Dedifferentiated amniotic fluid mesenchymal stem cell (primary cell): ENCODE results near the gene DGKA.

ENCODE experiments used
- DNase-seq: peaks from one replicate; pipeline ENCODE4 v3.0.0-alpha.2; 2016; ENCODE audit errors: extremely low spot score

Gene DGKA

GRCh38 chr12:55931780-55932550 is 1.0 kb downstream of the DGKA start:
- no peak for DNase-seq

GRCh38 chr12:55932551-55932910 is 1.6 kb downstream of the DGKA start:
- DNase-seq: no peak

- peak; percentile 64 for DNase-seq
These were observed 2.3 kb downstream of the DGKA start for GRCh38 chr12:55933169-55933798.

GRCh38 chr12:55933799-55934742 is 3.1 kb downstream of the DGKA start:
- no peak for DNase-seq

GRCh38 chr12:55934773-55935172 is 3.8 kb downstream of the DGKA start:
- no peak for DNase-seq

GRCh38 chr12:55935738-55936151 is 4.8 kb downstream of the DGKA start:
- DNase-seq: no peak

GRCh38 chr12:55937981-55938380 is 7.0 kb downstream of the DGKA start:
- no peak for DNase-seq

GRCh38 chr12:55938826-55939501 is 8.0 kb downstream of the DGKA start:
- DNase-seq: no peak

GRCh38 chr12:55940065-55940732 is 9.2 kb downstream of the DGKA start:
- DNase-seq: peak; percentile 79

- no peak for DNase-seq
These were observed 11.1 kb downstream of the DGKA start for GRCh38 chr12:55942055-55942454.

GRCh38 chr12:55942577-55943136 is 11.7 kb downstream of the DGKA start:
- no peak for DNase-seq

- no peak for DNase-seq
These were observed 15.6 kb downstream of the DGKA start for GRCh38 chr12:55946553-55946952.

GRCh38 chr12:55955344-55955743 is 24.4 kb downstream of the DGKA start:
- DNase-seq: no peak

- DNase-seq: no peak
These were observed 25.0 kb downstream of the DGKA start for GRCh38 chr12:55955800-55956508.

GRCh38 chr12:55957106-55957859 is 26.3 kb downstream of the DGKA start:
- DNase-seq: no peak

GRCh38 chr12:55963760-55964159 is 32.8 kb downstream of the DGKA start:
- no peak for DNase-seq

- DNase-seq: no peak
These were observed 34.3 kb downstream of the DGKA start for GRCh38 chr12:55965240-55965639.

- no peak for DNase-seq
These were observed 35.0 kb downstream of the DGKA start, which contains the start of gene PMEL for GRCh38 chr12:55965941-55966407. TSS of gene PMEL (minus strand) at chr12:55966042. CDS start at chr12:55966011, 31 bp downstream.
